Measurements from ENCODE around the gene SAP30. TPM values are rescaled to one million over a fixed set of nuclear protein-coding genes. Genes with fewer than 3 reads are reported as not detected.
A peak's percentile ranks its signal among the peaks of the same experiment; 100 is the strongest.

SAP30 gene
- total and polyA plus RNA-seq, 9 of the 15 experiments (the other 6 are each of a cell fraction or from before 2014, with no cell fraction given) = 5.9 to 51.1 (median 32.6) TPM

- peak in 1 of 2 experiments; percentile 28 for TF ChIP-seq AFF1 (IDR thresholded peaks at IDR 0.05; ENCODE audit: low read depth in 1 of 2, partially characterized antibody in 2 of 2)
- no peak for TF ChIP-seq POLR2G (IDR thresholded peaks at IDR 0.05; ENCODE audit: low read depth, low read length)
- no peak for TF ChIP-seq ZNF253 (CRISPR knock-in tag; conservative IDR thresholded peaks at IDR 0.05)
- TF ChIP-seq ZZZ3 (IDR thresholded peaks at IDR 0.05) = no peak
- no peak for TF ChIP-seq ZKSCAN1 (IDR thresholded peaks at IDR 0.05; ENCODE audit: low read depth, low read length)
- no peak for TF ChIP-seq USF2 (CRISPR knock-in tag; IDR thresholded peaks at IDR 0.05)
- TF ChIP-seq ZNF212 (CRISPR knock-in tag; IDR thresholded peaks at IDR 0.05) = no peak
- no peak for TF ChIP-seq ZNF124 (CRISPR knock-in tag; IDR thresholded peaks at IDR 0.05)
- TF ChIP-seq ZBTB12 (CRISPR knock-in tag; IDR thresholded peaks at IDR 0.05) = no peak
- TF ChIP-seq KLF6 (CRISPR knock-in tag; IDR thresholded peaks at IDR 0.05; ENCODE audit: borderline replicate concordance) = no peak
- TF ChIP-seq SREBF1 (IDR thresholded peaks at IDR 0.05; ENCODE audit: borderline replicate concordance, low read depth, low read length) = no peak
- TF ChIP-seq ZNF239 (CRISPR knock-in tag; IDR thresholded peaks at IDR 0.05) = no peak
- no peak for TF ChIP-seq TGIF2 (CRISPR knock-in tag; IDR thresholded peaks at IDR 0.05)
- no peak for TF ChIP-seq LEF1 (IDR thresholded peaks at IDR 0.05)
- TF ChIP-seq ZNF277 (CRISPR knock-in tag; IDR thresholded peaks at IDR 0.05; ENCODE audit: borderline replicate concordance) = no peak
- TF ChIP-seq FOXP1 (CRISPR knock-in tag; IDR thresholded peaks at IDR 0.05) = no peak
- TF ChIP-seq ZFPM2 (CRISPR knock-in tag; IDR thresholded peaks at IDR 0.05) = no peak
- TF ChIP-seq ASH1L (IDR thresholded peaks at IDR 0.05; ENCODE audit: borderline replicate concordance, low read depth, partially characterized antibody) = no peak
- no peak for TF ChIP-seq EWSR1 (IDR thresholded peaks at IDR 0.05; ENCODE audit: borderline replicate concordance, low read depth, partially characterized antibody)
- no peak for TF ChIP-seq SUPT5H (IDR thresholded peaks at IDR 0.05)
- TF ChIP-seq ZFP30 (CRISPR knock-in tag; IDR thresholded peaks at IDR 0.05; ENCODE audit: borderline replicate concordance) = no peak
Observed at GRCh38 chr4:173371292-173372192, 788 bp downstream of the SAP30 start (continued).
